PFSK-1 (cell line): ENCODE measurements around the gene NOL12.
A peak's percentile ranks its signal among the peaks of the same experiment; 100 is the strongest.

ENCODE experiments used
- FOXP2 ChIP-seq: optimal IDR thresholded peaks from 2 replicates; pipeline ENCODE3; 2011; ENCODE audit warnings: borderline replicate concordance, control low read depth, inconsistent platforms; ENCODE audit not compliant: insufficient read depth; ENCODE audit errors: extremely low read length, extremely low read depth
- POLR2AphosphoS5 ChIP-seq: IDR thresholded peaks from 2 replicates; pipeline ENCODE4 v1.6.1; 2012; ENCODE audit warnings: low read depth, mild to moderate bottlenecking, control low read depth, low read length, moderate library complexity
- REST ChIP-seq, 2 experiments: IDR thresholded peaks; 2 replicates each; pipeline versions ENCODE4 v1.6.1 to v1.8.0; 2011 to 2012; ENCODE audit warnings: low read depth in 2 of 2, low read length in 2 of 2, control low read depth in 1 of 2, inconsistent platforms in 1 of 2, mild to moderate bottlenecking in 1 of 2, moderate library complexity in 1 of 2; ENCODE audit not compliant: insufficient read depth in 1 of 2
- SIN3A ChIP-seq: IDR thresholded peaks from 2 replicates; pipeline ENCODE4 v1.6.1; 2012; ENCODE audit warnings: mild to moderate bottlenecking, low read length, moderate library complexity, borderline replicate concordance; ENCODE audit not compliant: insufficient read depth
- TAF1 ChIP-seq: IDR thresholded peaks from 2 replicates; pipeline ENCODE4 v1.6.1; 2012; ENCODE audit warnings: low read length, control low read depth, borderline replicate concordance; ENCODE audit not compliant: insufficient read depth

NOL12 gene

GRCh38 chr22:37669586-37669985 lies 16.6 kb upstream of the NOL12 start:
- TF ChIP-seq FOXP2: no peak

DNA sequence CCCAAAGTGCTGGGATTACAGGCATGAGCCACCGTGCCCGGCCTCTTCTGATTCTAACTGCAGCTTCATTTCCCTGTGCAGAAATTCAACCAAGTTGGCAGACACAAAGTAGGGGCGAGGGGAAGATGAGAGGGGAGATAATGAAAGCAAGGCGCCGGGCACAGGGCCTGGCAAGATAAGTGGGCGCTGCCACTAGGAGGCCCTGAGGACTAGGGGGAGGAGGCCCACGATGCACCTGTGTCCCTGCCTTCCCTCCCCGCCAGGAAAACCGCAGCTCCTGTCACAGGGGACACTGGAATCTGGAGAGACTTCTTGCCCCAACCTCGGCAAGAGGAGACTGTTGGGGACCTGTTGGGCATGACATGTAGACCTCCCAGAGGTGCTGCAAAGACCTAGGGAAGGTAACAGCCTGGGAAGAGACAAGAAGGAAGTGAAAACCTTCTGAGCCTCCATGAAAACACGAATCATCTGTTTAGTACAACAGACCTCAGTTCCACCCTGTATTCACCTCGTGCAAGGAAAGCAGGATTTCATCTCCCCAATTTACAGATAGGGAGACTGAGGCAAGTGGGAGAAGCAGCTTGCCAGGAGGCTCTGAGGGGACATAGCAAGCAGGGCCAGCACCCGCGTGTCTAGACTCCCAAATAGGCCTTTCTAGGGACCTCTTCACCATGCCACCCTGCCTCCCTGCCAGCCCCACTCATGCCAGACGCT lies 13.8 kb upstream of the NOL12 start:
- TF ChIP-seq POLR2AphosphoS5 (no peak), REST (IDR thresholded peaks at IDR 0.05; ENCODE audit: insufficient read depth in 1 of 2, low read depth in 2 of 2, low read length in 2 of 2) (no peak), SIN3A (no peak), TAF1 (no peak), FOXP2 (no peak)

GRCh38 chr22:37672920-37673455 lies 13.2 kb upstream of the NOL12 start:
- TF ChIP-seq FOXP2 (no peak), POLR2AphosphoS5 (no peak), TAF1 (no peak)

DNA sequence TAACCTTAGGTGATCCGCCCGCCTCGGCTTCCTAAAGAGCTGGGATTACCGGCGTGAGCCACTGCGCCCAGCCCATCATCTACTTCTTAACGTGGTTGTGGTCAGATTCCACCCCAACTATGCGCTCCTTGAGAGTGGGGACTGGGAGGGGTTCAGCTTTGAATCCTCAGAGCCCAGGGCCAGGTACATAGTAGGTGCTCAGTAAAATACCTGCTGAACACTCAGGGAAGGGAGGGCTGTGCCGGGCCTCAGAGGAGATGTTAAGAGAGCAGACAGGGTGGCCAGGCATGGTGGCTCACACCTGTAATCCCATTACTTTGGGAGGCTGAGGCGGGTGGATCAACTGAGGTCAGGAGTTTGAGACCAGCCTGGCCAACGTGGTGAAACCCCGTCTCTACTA lies 11.9 kb upstream of the NOL12 start:
- TF ChIP-seq SIN3A: no peak
- TF ChIP-seq REST (IDR thresholded peaks at IDR 0.05; ENCODE audit: insufficient read depth in 1 of 2, low read depth in 2 of 2, low read length in 2 of 2): no peak
- TF ChIP-seq FOXP2: no peak
- no peak for TF ChIP-seq TAF1
- TF ChIP-seq POLR2AphosphoS5: no peak

- TF ChIP-seq TAF1 (peak; percentile 57; the same call in 1 of the 2 replicates), SIN3A (peak; percentile 45; the same call in 1 of the 2 replicates), FOXP2 (peak; percentile 87), POLR2AphosphoS5 (peak; percentile 99), REST (IDR thresholded peaks at IDR 0.05; ENCODE audit: insufficient read depth in 1 of 2, low read depth in 2 of 2, low read length in 2 of 2) (0 out of 4 replicates have a peak, but pooled peaks of 1 of the 2 experiments have one; percentile 26)
These were observed 10.9 kb upstream of the NOL12 start, which contains the start of gene LGALS1 for GRCh38 chr22:37674951-37675929. Gene LGALS1, plus strand, starts transcription at chr22:37675636. Its CDS starts 67 bp downstream, at chr22:37675703.
